Measurements from ENCODE around the gene HSPB6.
"Not testable (repeated sequence)": the region's sequence is repeated elsewhere in the genome, so short reads cannot be mapped to it uniquely, and the experiment has no call there.

The HSPB6 gene

GRCh38 chr19:35756377-35757230 is at the start of gene HSPB6:
Gene HSPB6 (minus strand): TSS chr19:35757029. CDS start chr19:35757008, 21 bp downstream.
- DNase-seq (ENCODE audit: low read depth in 1 of 2, low spot score in 1 of 2) = no peak

- DNase-seq (ENCODE audit: low read depth in 1 of 2, low spot score in 1 of 2) = no peak
These were observed 49.8 kb upstream of the HSPB6 start for GRCh38 chr19:35806597-35806996.

GRCh38 chr19:35805526-35806102 is 48.8 kb upstream of the HSPB6 start:
- no peak for DNase-seq (ENCODE audit: low read depth in 1 of 2, low spot score in 1 of 2)

- no peak for DNase-seq (ENCODE audit: low read depth in 1 of 2, low spot score in 1 of 2)
These were observed 45.0 kb upstream of the HSPB6 start for GRCh38 chr19:35801828-35802227.

GRCh38 chr19:35797663-35798062 is 40.8 kb upstream of the HSPB6 start:
- no peak for DNase-seq (ENCODE audit: low read depth in 1 of 2, low spot score in 1 of 2)

GRCh38 chr19:35796645-35797542 is 40.1 kb upstream of the HSPB6 start:
- no peak for DNase-seq (ENCODE audit: low read depth in 1 of 2, low spot score in 1 of 2)

GRCh38 chr19:35795564-35795963 is 38.7 kb upstream of the HSPB6 start:
- DNase-seq (ENCODE audit: low read depth in 1 of 2, low spot score in 1 of 2) = not testable (repeated sequence)

GRCh38 chr19:35793381-35794165 is 36.7 kb upstream of the HSPB6 start:
- no peak for DNase-seq (ENCODE audit: low read depth in 1 of 2, low spot score in 1 of 2)

- no peak for DNase-seq (ENCODE audit: low read depth in 1 of 2, low spot score in 1 of 2)
These were observed 36.1 kb upstream of the HSPB6 start for GRCh38 chr19:35792888-35793287.

- no peak for DNase-seq (ENCODE audit: low read depth in 1 of 2, low spot score in 1 of 2)
These were observed 35.5 kb upstream of the HSPB6 start for GRCh38 chr19:35792312-35792711.

GRCh38 chr19:35791814-35792279 is 35.0 kb upstream of the HSPB6 start:
- no peak for DNase-seq (ENCODE audit: low read depth in 1 of 2, low spot score in 1 of 2)

GRCh38 chr19:35790981-35791813 is 34.4 kb upstream of the HSPB6 start:
- DNase-seq (ENCODE audit: low read depth in 1 of 2, low spot score in 1 of 2) = no peak

GRCh38 chr19:35789978-35790944 is 33.4 kb upstream of the HSPB6 start:
- no peak for DNase-seq (ENCODE audit: low read depth in 1 of 2, low spot score in 1 of 2)

- no peak for DNase-seq (ENCODE audit: low read depth in 1 of 2, low spot score in 1 of 2)
These were observed 32.6 kb upstream of the HSPB6 start for GRCh38 chr19:35789195-35789977.

- no peak for DNase-seq (ENCODE audit: low read depth in 1 of 2, low spot score in 1 of 2)
These were observed 31.6 kb upstream of the HSPB6 start for GRCh38 chr19:35788205-35788960.

- DNase-seq (ENCODE audit: low read depth in 1 of 2, low spot score in 1 of 2) = no peak
These were observed 30.5 kb upstream of the HSPB6 start for GRCh38 chr19:35787227-35787799.

Measured in activated T-helper 1 cell treated with anti-CD3 and anti-CD28 coated beads, Interleukin-2, amount 50 U/mL, for 16 hours (primary cell).